ENCODE data around the gene SAMHD1.
"Not testable (repeated sequence)": the region's sequence is repeated elsewhere in the genome, so short reads cannot be mapped to it uniquely, and the experiment has no call there.

The SAMHD1 gene

GRCh38 chr20:36941401-36941835, 10.1 kb downstream of the SAMHD1 start:
- Histone ChIP-seq H3K36me3 (ENCODE audit: control insufficient read depth in 1 of 2, insufficient read depth in 2 of 2, low read length in 2 of 2) (no peaks in the 10 kb centered on the region), H2BK5ac (ENCODE audit: low read depth, low read length, poor library complexity) (no peak overlapping the region), H3K9me3 (ENCODE audit: insufficient read depth, low read depth, low read length) (no peaks in the 10 kb centered on the region), H3K4me1 (ENCODE audit: control insufficient read depth in 1 of 2, insufficient read depth in 2 of 2, low read length in 2 of 2) (no peaks in the 10 kb centered on the region), H2AFZ (ENCODE audit: insufficient read depth, low read length, poor library complexity) (no peak overlapping the region), H3K27me3 (ENCODE audit: insufficient read depth, low read length) (no peaks in the 10 kb centered on the region), H3K79me1 (ENCODE audit: low read length) (no peaks in the 10 kb centered on the region), H2BK12ac (ENCODE audit: low read length) (no peak overlapping the region), H3K23ac (ENCODE audit: low read length) (no peak overlapping the region), H3K27ac (ENCODE audit: low read depth, low read length) (no peak overlapping the region), H2BK120ac (ENCODE audit: insufficient read depth, low read length, poor library complexity) (no peak overlapping the region), H3K4me2 (ENCODE audit: low read length) (no peak overlapping the region), H4K8ac (ENCODE audit: low read depth, low read length) (no peak overlapping the region), H4K91ac (ENCODE audit: low read depth, low read length) (no peak overlapping the region), H3K18ac (ENCODE audit: low read length) (no peak overlapping the region), H3K9ac (ENCODE audit: low read length) (no peak overlapping the region), H3K4me3 (ENCODE audit: low read depth, low read length) (no peak overlapping the region), H2AK5ac (ENCODE audit: low read length) (no peak overlapping the region), H4K12ac (ENCODE audit: low read depth, low read length) (no peak overlapping the region), H3K14ac (ENCODE audit: low read length) (no peak overlapping the region), H3K4ac (ENCODE audit: low read depth, low read length) (no peak overlapping the region), H3K79me2 (ENCODE audit: control insufficient read depth, insufficient read depth, low read length, poor library complexity) (no peaks in the 10 kb centered on the region)
- WGBS (ENCODE audit: extremely low coverage, insufficient coverage, insufficient read length) = no CpG with 5 or more reads among the region's 1 CpG
- DNase-seq = no peak

DNA sequence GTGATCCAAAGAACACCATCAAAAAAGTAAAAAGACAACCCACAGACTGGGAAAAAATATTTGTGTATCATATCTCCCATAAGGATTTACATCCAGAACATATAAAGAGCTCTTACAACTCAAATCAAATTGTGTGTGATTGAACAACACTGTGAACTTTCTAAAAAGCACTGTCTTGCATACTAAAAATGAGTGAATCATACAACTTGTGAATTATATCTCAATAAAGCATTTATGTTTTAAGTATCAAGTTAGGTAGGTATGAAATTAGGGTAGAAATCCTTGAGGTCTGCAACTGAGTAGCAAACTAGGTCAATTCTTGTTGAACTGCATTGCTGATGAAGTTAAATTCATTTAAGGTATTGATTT, 14.1 kb downstream of the SAMHD1 start:
- H3K79me2 ChIP-seq (ENCODE audit: control insufficient read depth, insufficient read depth, low read length, poor library complexity) = no peaks in the 10 kb centered on the region
- H2BK5ac ChIP-seq (ENCODE audit: low read depth, low read length, poor library complexity) = no peak overlapping the region
- no peak overlapping the region for H2AFZ ChIP-seq (ENCODE audit: insufficient read depth, low read length, poor library complexity)
- H4K12ac ChIP-seq (ENCODE audit: low read depth, low read length) = no peak overlapping the region
- no peaks in the 10 kb centered on the region for H3K9me3 ChIP-seq (ENCODE audit: insufficient read depth, low read depth, low read length)
- no peak overlapping the region for H2AK5ac ChIP-seq (ENCODE audit: low read length)
- no peak overlapping the region for H3K14ac ChIP-seq (ENCODE audit: low read length)
- no peak overlapping the region for H3K4me3 ChIP-seq (ENCODE audit: low read depth, low read length)
- H4K8ac ChIP-seq (ENCODE audit: low read depth, low read length) = no peak overlapping the region
- H3K9ac ChIP-seq (ENCODE audit: low read length) = no peak overlapping the region
- no peak overlapping the region for H2BK12ac ChIP-seq (ENCODE audit: low read length)
- no peak overlapping the region for H3K23ac ChIP-seq (ENCODE audit: low read length)
- no peaks in the 10 kb centered on the region for H3K36me3 ChIP-seq (ENCODE audit: control insufficient read depth in 1 of 2, insufficient read depth in 2 of 2, low read length in 2 of 2)
- no peaks in the 10 kb centered on the region for H3K4me1 ChIP-seq (ENCODE audit: control insufficient read depth in 1 of 2, insufficient read depth in 2 of 2, low read length in 2 of 2)
- no peak overlapping the region for H3K27ac ChIP-seq (ENCODE audit: low read depth, low read length)
- H3K4ac ChIP-seq (ENCODE audit: low read depth, low read length) = no peak overlapping the region
- no peaks in the 10 kb centered on the region for H3K79me1 ChIP-seq (ENCODE audit: low read length)
- no peak overlapping the region for H4K91ac ChIP-seq (ENCODE audit: low read depth, low read length)
- no peak overlapping the region for H2BK120ac ChIP-seq (ENCODE audit: insufficient read depth, low read length, poor library complexity)
- H3K4me2 ChIP-seq (ENCODE audit: low read length) = no peak overlapping the region
- no peaks in the 10 kb centered on the region for H3K27me3 ChIP-seq (ENCODE audit: insufficient read depth, low read length)
- H3K18ac ChIP-seq (ENCODE audit: low read length) = no peak overlapping the region
- DNase-seq = no peak

DNA sequence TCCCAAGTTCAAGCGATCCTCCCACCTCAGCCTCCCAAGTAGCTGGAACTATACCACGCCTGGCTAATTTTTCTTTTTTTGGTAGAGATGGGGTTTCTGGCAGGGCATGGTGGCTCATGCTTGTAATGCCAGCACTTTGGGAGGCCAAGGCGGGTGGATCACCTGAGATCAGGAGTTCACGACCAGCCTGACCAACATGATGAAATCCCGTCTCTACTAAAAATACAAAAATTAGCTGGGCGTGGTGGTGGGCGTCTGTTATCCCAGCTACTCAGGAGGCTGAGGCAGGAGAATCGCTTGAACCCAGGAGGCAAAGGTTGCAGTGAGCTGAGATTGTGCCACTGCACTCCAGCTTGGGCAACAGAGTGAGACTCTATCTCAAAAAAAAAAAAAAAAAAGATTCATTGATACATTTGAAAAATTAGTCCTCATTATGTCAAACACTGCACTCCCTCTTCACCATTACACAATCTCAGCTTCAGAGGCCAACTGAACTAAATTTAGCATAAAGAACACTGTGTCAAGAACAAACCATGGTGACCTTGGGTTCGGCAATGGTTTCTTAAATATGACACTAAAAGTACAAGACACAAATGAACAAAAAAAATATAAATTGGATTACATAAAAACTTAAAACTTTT, 14.6 kb downstream of the SAMHD1 start:
- H3K4ac ChIP-seq (ENCODE audit: low read depth, low read length); H3K27me3 ChIP-seq (ENCODE audit: insufficient read depth, low read length); H3K36me3 ChIP-seq (ENCODE audit: control insufficient read depth in 1 of 2, insufficient read depth in 2 of 2, low read length in 2 of 2); H2BK5ac ChIP-seq (ENCODE audit: low read depth, low read length, poor library complexity); H3K27ac ChIP-seq (ENCODE audit: low read depth, low read length); H2BK120ac ChIP-seq (ENCODE audit: insufficient read depth, low read length, poor library complexity); H3K23ac ChIP-seq (ENCODE audit: low read length); H3K14ac ChIP-seq (ENCODE audit: low read length); H3K4me2 ChIP-seq (ENCODE audit: low read length); H4K12ac ChIP-seq (ENCODE audit: low read depth, low read length); H3K9me3 ChIP-seq (ENCODE audit: insufficient read depth, low read depth, low read length); H3K4me3 ChIP-seq (ENCODE audit: low read depth, low read length); H2BK12ac ChIP-seq (ENCODE audit: low read length); H4K8ac ChIP-seq (ENCODE audit: low read depth, low read length); H4K91ac ChIP-seq (ENCODE audit: low read depth, low read length); H3K79me2 ChIP-seq (ENCODE audit: control insufficient read depth, insufficient read depth, low read length, poor library complexity); DNase-seq; H3K9ac ChIP-seq (ENCODE audit: low read length); H3K4me1 ChIP-seq (ENCODE audit: control insufficient read depth in 1 of 2, insufficient read depth in 2 of 2, low read length in 2 of 2); H3K79me1 ChIP-seq (ENCODE audit: low read length); H2AFZ ChIP-seq (ENCODE audit: insufficient read depth, low read length, poor library complexity); H2AK5ac ChIP-seq (ENCODE audit: low read length); H3K18ac ChIP-seq (ENCODE audit: low read length): not testable (repeated sequence)
- WGBS (ENCODE audit: extremely low coverage, insufficient coverage, insufficient read length) = no CpG with 5 or more reads among the region's 9 CpGs

- no peak overlapping the region for H2BK5ac ChIP-seq (ENCODE audit: low read depth, low read length, poor library complexity)
- H4K91ac ChIP-seq (ENCODE audit: low read depth, low read length) = no peak overlapping the region
- no peak overlapping the region for H2AK5ac ChIP-seq (ENCODE audit: low read length)
- H3K36me3 ChIP-seq (ENCODE audit: control insufficient read depth in 1 of 2, insufficient read depth in 2 of 2, low read length in 2 of 2) = no peaks in the 10 kb centered on the region
- H3K79me1 ChIP-seq (ENCODE audit: low read length) = no peaks in the 10 kb centered on the region
- H2BK120ac ChIP-seq (ENCODE audit: insufficient read depth, low read length, poor library complexity) = no peak overlapping the region
- no peak overlapping the region for H4K12ac ChIP-seq (ENCODE audit: low read depth, low read length)
- H3K4me2 ChIP-seq (ENCODE audit: low read length) = no peak overlapping the region
- no peaks in the 10 kb centered on the region for H3K27me3 ChIP-seq (ENCODE audit: insufficient read depth, low read length)
- H3K4me3 ChIP-seq (ENCODE audit: low read depth, low read length) = no peak overlapping the region
- H3K14ac ChIP-seq (ENCODE audit: low read length) = no peak overlapping the region
- no peak overlapping the region for H3K18ac ChIP-seq (ENCODE audit: low read length)
- no peak overlapping the region for H4K8ac ChIP-seq (ENCODE audit: low read depth, low read length)
- H3K27ac ChIP-seq (ENCODE audit: low read depth, low read length) = no peak overlapping the region
- no peaks in the 10 kb centered on the region for H3K9me3 ChIP-seq (ENCODE audit: insufficient read depth, low read depth, low read length)
- no peak overlapping the region for H2BK12ac ChIP-seq (ENCODE audit: low read length)
- DNase-seq = no peak
- no peaks in the 10 kb centered on the region for H3K79me2 ChIP-seq (ENCODE audit: control insufficient read depth, insufficient read depth, low read length, poor library complexity)
- no peaks in the 10 kb centered on the region for H3K4me1 ChIP-seq (ENCODE audit: control insufficient read depth in 1 of 2, insufficient read depth in 2 of 2, low read length in 2 of 2)
- H3K23ac ChIP-seq (ENCODE audit: low read length) = no peak overlapping the region
- WGBS (ENCODE audit: extremely low coverage, insufficient coverage, insufficient read length) = no CpG with 5 or more reads among the region's 8 CpGs
- H3K9ac ChIP-seq (ENCODE audit: low read length) = no peak overlapping the region
- no peak overlapping the region for H3K4ac ChIP-seq (ENCODE audit: low read depth, low read length)
- H2AFZ ChIP-seq (ENCODE audit: insufficient read depth, low read length, poor library complexity) = no peak overlapping the region
Measured at GRCh38 chr20:36936341-36936740, 15.2 kb downstream of the SAMHD1 start.
